HG03354 (cell line): ENCODE measurements around the gene SP2.
A peak's percentile ranks its signal among the peaks of the same experiment; 100 is the strongest.

Experiments
- ATAC-seq: cut with Tn5 transposase; IDR thresholded peaks from one replicate; pipeline ENCODE4 v1.9.1; 2021; ENCODE audit warnings: mild to moderate bottlenecking; ENCODE audit not compliant: unreplicated experiment, poor library complexity, severe bottlenecking

SP2 gene

GRCh38 chr17:47964856-47965255, 68.8 kb downstream of the SP2 start:
- no peak for ATAC-seq

GRCh38 chr17:47966079-47966519, 70.1 kb downstream of the SP2 start:
- no peak for ATAC-seq

GRCh38 chr17:47967607-47968252, 71.7 kb downstream of the SP2 start:
- no peak for ATAC-seq

GRCh38 chr17:47968836-47969235, 72.8 kb downstream of the SP2 start:
- no peak for ATAC-seq

GRCh38 chr17:47969930-47970724, 74.1 kb downstream of the SP2 start:
- no peak for ATAC-seq

- peak; percentile 95 for ATAC-seq
These were observed 74.9 kb downstream of the SP2 start, which contains the start of gene CDK5RAP3 for GRCh38 chr17:47970725-47971499. TSS of gene CDK5RAP3 (plus strand) at chr17:47971113. CDS start at chr17:47971147, 34 bp downstream.

GRCh38 chr17:47973541-47973940, 77.5 kb downstream of the SP2 start:
- no peak for ATAC-seq

GRCh38 chr17:47975189-47975822, 79.3 kb downstream of the SP2 start:
- no peak for ATAC-seq

- ATAC-seq = no peak
These were observed 79.8 kb downstream of the SP2 start for GRCh38 chr17:47975823-47976205.

- ATAC-seq = peak; percentile 54
These were observed 82.3 kb downstream of the SP2 start for GRCh38 chr17:47978324-47978723.
